H1 (cell line): ENCODE results near the gene ZNF595. TPM values are rescaled to one million over a fixed set of nuclear protein-coding genes. Genes with fewer than 3 reads are reported as not detected.

Experiments
- CTCF ChIA-PET: fragments of 300-600 bp; sonication (Branson Sonifier 250); formaldehyde crosslinking; loops from one replicate; lab custom pipeline; 2021; ENCODE audit not compliant: partially characterized antibody; lab: Charles Lee
- POLR2A ChIA-PET: fragments of 300-600 bp; sonication (Branson Sonifier 250); formaldehyde crosslinking; loops from one replicate; lab custom pipeline; 2021; ENCODE audit warnings: inconsistent platforms; ENCODE audit not compliant: partially characterized antibody; lab: Charles Lee
- DNase-seq, 2 experiments: peaks; one replicate each; pipeline versions ENCODE4 v3.0.0 to v3.0.0-alpha.2; 2010 to 2022; ENCODE audit warnings: low spot score in 2 of 2, low read depth in 1 of 2, mixed read lengths in 1 of 2
- FAIRE-seq: peaks from 2 replicates; lab custom pipeline; 2011; peaks lifted over from hg19 to GRCh38; lab: Jason Lieb, UNC
- H2AFZ ChIP-seq: 2 replicates; pipeline ENCODE4 v1.8.1; 2012; ENCODE audit warnings: low read length, inconsistent platforms
- H2AK5ac ChIP-seq: 2 replicates; pipeline ENCODE4 v1.6.1; 2013; ENCODE audit warnings: low read depth, low read length
- H2BK120ac ChIP-seq: replicated peaks from 2 replicates; pipeline ENCODE3; 2013; ENCODE audit warnings: low read depth, low read length, inconsistent platforms
- H2BK12ac ChIP-seq: 2 replicates; pipeline ENCODE4 v1.6.1; 2013; ENCODE audit warnings: low read depth, low read length
- H2BK15ac ChIP-seq: 2 replicates; pipeline ENCODE4 v1.6.1; 2013; ENCODE audit warnings: low read length
- H2BK20ac ChIP-seq: 2 replicates; pipeline ENCODE4 v1.6.1; 2013; ENCODE audit warnings: low read length
- H2BK5ac ChIP-seq: 2 replicates; pipeline ENCODE4 v1.6.1; 2013; ENCODE audit warnings: low read depth, low read length
- H3K14ac ChIP-seq: 2 replicates; pipeline ENCODE4 v1.6.1; 2013; ENCODE audit warnings: inconsistent platforms; ENCODE audit not compliant: insufficient read length
- H3K18ac ChIP-seq: 2 replicates; pipeline ENCODE4 v1.6.1; 2013; ENCODE audit warnings: low read length; ENCODE audit errors: extremely low read depth
- H3K23ac ChIP-seq: 2 replicates; pipeline ENCODE4 v1.6.1; 2013; ENCODE audit warnings: inconsistent platforms; ENCODE audit not compliant: insufficient read length
- H3K23me2 ChIP-seq: 2 replicates; pipeline ENCODE4 v1.6.1; 2013; ENCODE audit warnings: low read depth, low read length
- H3K27ac ChIP-seq: 2 replicates; pipeline ENCODE4 v1.6.1; 2011; ENCODE audit warnings: low read depth, low read length, inconsistent platforms
- H3K27me3 ChIP-seq, 4 experiments: replicated peaks in 1 of 4; 1 replicate in 1 of 4; 2 replicates in 3 of 4; pipeline versions ENCODE4 v1.6.1 to v1.8.1; 2011 to 2013; ENCODE audit warnings: low read length in 3 of 4, mild to moderate bottlenecking in 3 of 4, inconsistent platforms in 2 of 4, mixed read lengths in 2 of 4, moderate library complexity in 1 of 4; ENCODE audit not compliant: control insufficient read depth in 3 of 4, insufficient read depth in 3 of 4; ENCODE audit errors: extremely low read depth in 1 of 4
- H3K36me3 ChIP-seq, 4 experiments: 2 replicates each; pipeline versions ENCODE4 v1.6.1 to v1.8.1; 2011 to 2013; ENCODE audit warnings: mild to moderate bottlenecking in 4 of 4, low read length in 3 of 4, moderate library complexity in 2 of 4, control low read depth in 1 of 4, inconsistent platforms in 1 of 4; ENCODE audit not compliant: insufficient read depth in 4 of 4, control insufficient read depth in 2 of 4
- H3K4ac ChIP-seq: replicated peaks from 2 replicates; pipeline ENCODE3; 2013; ENCODE audit warnings: low read length, low read depth, mixed read lengths, inconsistent platforms; ENCODE audit not compliant: insufficient read length
- H3K4me1 ChIP-seq, 4 experiments: replicated peaks in 1 of 4; 1 replicate in 1 of 4; 2 replicates in 3 of 4; pipeline versions ENCODE4 v1.6.1 to v1.8.1; 2011 to 2013; ENCODE audit warnings: low read length in 3 of 4, inconsistent platforms in 2 of 4, mixed read lengths in 1 of 4; ENCODE audit not compliant: insufficient read depth in 4 of 4, control insufficient read depth in 3 of 4
- H3K4me2 ChIP-seq, 2 experiments: 2 replicates each; pipeline versions ENCODE4 v1.6.1 to v1.8.1; 2011 to 2013; ENCODE audit warnings: low read depth in 2 of 2, low read length in 2 of 2, control low read depth in 1 of 2, inconsistent platforms in 1 of 2, mild to moderate bottlenecking in 1 of 2; ENCODE audit not compliant: insufficient read depth in 1 of 2
- H3K4me3 ChIP-seq, 4 experiments: fragments of 200-600, 300-600 bp in 1 of 4; sonication (generic), shearing (Covaris generic), sonication (Bioruptor Twin) in 1 of 4; 2 replicates each; pipeline versions ENCODE4 v1.5.1 to v1.8.1; 2011 to 2016; ENCODE audit warnings: low read length in 4 of 4, low read depth in 3 of 4, control low read depth in 2 of 4, inconsistent platforms in 2 of 4, mild to moderate bottlenecking in 2 of 4, mixed read lengths in 1 of 4, moderate library complexity in 1 of 4; ENCODE audit not compliant: insufficient read depth in 2 of 4; ENCODE audit errors: extremely low read depth in 1 of 4
- H3K56ac ChIP-seq: replicated peaks from 2 replicates; pipeline ENCODE3; 2013; ENCODE audit warnings: low read depth, mild to moderate bottlenecking, mixed read lengths, low read length, inconsistent platforms; ENCODE audit not compliant: insufficient read length
- H3K79me1 ChIP-seq: 2 replicates; pipeline ENCODE4 v1.6.1; 2013; ENCODE audit warnings: low read depth, low read length, control low read depth
- H3K79me2 ChIP-seq, 2 experiments: 2 replicates each; pipeline versions ENCODE4 v1.6.1 to v1.8.1; 2012 to 2013; ENCODE audit warnings: low read length in 2 of 2, mild to moderate bottlenecking in 2 of 2, inconsistent platforms in 1 of 2; ENCODE audit not compliant: insufficient read depth in 2 of 2, control insufficient read depth in 1 of 2
- H3K9ac ChIP-seq, 4 experiments: replicated peaks in 1 of 4; 1 replicate in 1 of 4; 2 replicates in 3 of 4; pipeline versions ENCODE4 v1.6.1 to v1.8.1; 2011 to 2013; ENCODE audit warnings: low read depth in 3 of 4, low read length in 3 of 4, control low read depth in 2 of 4, mild to moderate bottlenecking in 2 of 4, moderate library complexity in 2 of 4, inconsistent platforms in 1 of 4; ENCODE audit errors: extremely low read depth in 1 of 4
- H3K9me3 ChIP-seq, 2 experiments: 2 replicates each; pipeline versions ENCODE4 v1.6.1 to v1.8.1; 2012 to 2013; ENCODE audit warnings: mild to moderate bottlenecking in 2 of 2, moderate library complexity in 2 of 2, control low read depth in 1 of 2, inconsistent platforms in 1 of 2, low read depth in 1 of 2, low read length in 1 of 2, mixed read lengths in 1 of 2; ENCODE audit not compliant: insufficient read depth in 2 of 2
- H4K20me1 ChIP-seq, 2 experiments: replicated peaks in 1 of 2; 2 replicates each; pipeline versions ENCODE3 to v1.8.1; 2011 to 2013; ENCODE audit warnings: inconsistent platforms in 2 of 2, low read length in 2 of 2, mild to moderate bottlenecking in 1 of 2; ENCODE audit not compliant: insufficient read depth in 2 of 2, control insufficient read depth in 1 of 2
- H4K5ac ChIP-seq: 2 replicates; pipeline ENCODE4 v1.6.1; 2013; ENCODE audit warnings: low read length, low read depth, mixed read lengths, inconsistent platforms; ENCODE audit not compliant: insufficient read length
- H4K8ac ChIP-seq: 2 replicates; pipeline ENCODE4 v1.8.0; 2013; ENCODE audit warnings: mild to moderate bottlenecking, moderate library complexity, low read length, inconsistent platforms; ENCODE audit not compliant: insufficient read depth; ENCODE audit errors: extremely low read depth
- H4K91ac ChIP-seq: replicated peaks from 2 replicates; pipeline ENCODE3; 2013; ENCODE audit warnings: low read length, mixed read lengths, inconsistent platforms; ENCODE audit not compliant: insufficient read length
- CEBPB ChIP-seq: IDR thresholded peaks from 2 replicates; pipeline ENCODE4 v1.6.1; 2012; ENCODE audit warnings: low read depth, low read length
- CREB1 ChIP-seq: IDR thresholded peaks from 2 replicates; pipeline ENCODE4 v1.6.1; 2012; ENCODE audit warnings: inconsistent platforms
- FOSL1 ChIP-seq: IDR thresholded peaks from 2 replicates; pipeline ENCODE4 v1.6.1; 2011; ENCODE audit warnings: mild to moderate bottlenecking, low read depth, low read length, moderate library complexity; ENCODE audit not compliant: insufficient read depth
- HDAC6 ChIP-seq: IDR thresholded peaks from one replicate; pipeline ENCODE4 v1.7.1; 2012; ENCODE audit warnings: low read depth, mild to moderate bottlenecking, inconsistent platforms, low read length, moderate library complexity
- JUN ChIP-seq: IDR thresholded peaks from 2 replicates; pipeline ENCODE4 v1.6.1; 2011; ENCODE audit warnings: low read depth, mild to moderate bottlenecking, improper control_type of control experiment, low read length
- POLR2AphosphoS5 ChIP-seq: IDR thresholded peaks from 2 replicates; pipeline ENCODE4 v1.6.1; 2011; ENCODE audit warnings: low read depth, low read length
- RNF2 ChIP-seq: fragments of 200-900, 300-1000 bp; sonication (generic); IDR thresholded peaks from 2 replicates; pipeline ENCODE4 v1.7.1; 2016; ENCODE audit warnings: borderline replicate concordance, low read depth, mild to moderate bottlenecking, antibody characterized with exemption, low read length; ENCODE audit not compliant: poor library complexity, severe bottlenecking; ENCODE audit errors: missing control alignments
- SIN3A ChIP-seq, 2 experiments: IDR thresholded peaks in 1 of 2; conservative IDR thresholded peaks in 1 of 2; 2 replicates each; pipeline ENCODE4 v1.6.1; 2011 to 2012; ENCODE audit warnings: low read length in 2 of 2, improper control_type of control experiment in 1 of 2, low read depth in 1 of 2, mild to moderate bottlenecking in 1 of 2
- SP2 ChIP-seq: IDR thresholded peaks from 2 replicates; pipeline ENCODE4 v1.6.1; 2012; ENCODE audit warnings: mild to moderate bottlenecking, low read length, inconsistent platforms
- SRF ChIP-seq: IDR thresholded peaks from 2 replicates; pipeline ENCODE4 v1.6.1; 2011; ENCODE audit warnings: mild to moderate bottlenecking, low read depth, low read length, moderate library complexity
- TCF12 ChIP-seq: IDR thresholded peaks from 2 replicates; pipeline ENCODE4 v1.6.1; 2011; ENCODE audit warnings: low read depth, mild to moderate bottlenecking, low read length
- TEAD4 ChIP-seq: IDR thresholded peaks from 2 replicates; pipeline ENCODE4 v1.6.1; 2012; ENCODE audit warnings: low read depth, low read length, inconsistent platforms, mixed read lengths
- USF2 ChIP-seq: IDR thresholded peaks from 2 replicates; pipeline ENCODE4 v1.6.1; 2011; ENCODE audit warnings: low read length, improper control_type of control experiment
- WGBS, 2 experiments: shearing (Covaris generic) in 1 of 2; methylation state at CpG; one replicate each; pipeline versions ENCODE4 v1.1.6 to v1.1.7; 2013 to 2015; ENCODE audit warnings: low lambda C conversion rate in 2 of 2, mixed read lengths in 2 of 2, inconsistent platforms in 1 of 2, low coverage in 1 of 2, missing lambda C conversion rate in 1 of 2; ENCODE audit not compliant: insufficient replicate concordance in 2 of 2, insufficient coverage in 1 of 2, insufficient read length in 1 of 2; ENCODE audit errors: extremely low coverage in 1 of 2, missing lambda C conversion rate in 1 of 2; 5-methylcytosine and 5-hydroxymethylcytosine counted together
- polyA plus RNA-seq, 7 experiments: library from polyadenylated mRNA; depleted of rRNA in 3 of 7; stranded (reverse) in 5 of 7; unstranded in 2 of 7; fragments of >200 nt in 5 of 7; fragments of 200-250 nt in 2 of 7; gene quantifications; 1 replicate in 5 of 7; 2 replicates in 1 of 7; 4 replicates in 1 of 7; pipeline versions ENCODE4 v1.2.1 to v1.2.3, GENCODE V29; 2011 to 2013; ENCODE audit warnings: missing spikeins in 2 of 7, mixed read lengths in 2 of 7
- total RNA-seq: library from RNA; stranded (reverse); fragmentation: NEBNext Ultra II Directional; extraction: Animal tissue kit (Norgen Biotek cat#: 25700); gene quantifications from 2 replicates; pipeline ENCODE4 v1.2.1, GENCODE V29; 2021

The ZNF595 gene
- total and polyA plus RNA-seq, 2 of the 8 experiments (the other 6 are each of a cell fraction or from before 2014, with no cell fraction given), result 3.3 to 22.5 TPM

- H2BK15ac ChIP-seq, result no peak overlapping the region
- H3K14ac ChIP-seq, result no peak overlapping the region
- no peak overlapping the region for H3K9ac ChIP-seq
- no peak overlapping the region for H3K4me2 ChIP-seq
- no peak overlapping the region for H3K4ac ChIP-seq
- no peak overlapping the region for H2BK120ac ChIP-seq
- 95% methylated on average over 5 of the region's 5 CpGs; no CpG with 5 or more reads in 1 of the 2 experiments for WGBS, 2 experiments
- H2AK5ac ChIP-seq, result no peak overlapping the region
- no peak overlapping the region for H3K27ac ChIP-seq
- no peaks in the 10 kb centered on the region; a peak in 1 of 4 replicates for H3K9me3 ChIP-seq
- no peak overlapping the region for H2AFZ ChIP-seq
- peaks cover 0 to 1% of the 10 kb centered on the region in 2 experiments for H4K20me1 ChIP-seq
- CTCF ChIA-PET, result interaction anchor here (1.0 kb wide), 1 partner anchor 19 kb away, joined by 3 read pairs; no protein-coding TSS in a partner anchor
- peaks cover 2 to 11% of the 10 kb centered on the region in 2 experiments; a peak in 3 of 4 replicates for H3K79me2 ChIP-seq
- no peaks in the 10 kb centered on the region for H3K27me3 ChIP-seq
- H3K4me3 ChIP-seq, result no peak overlapping the region
- no peak overlapping the region for H2BK12ac ChIP-seq
- H3K56ac ChIP-seq, result no peak overlapping the region
- peaks cover under 1% of the 10 kb centered on the region; the same call in 1 of the 2 replicates for H3K23me2 ChIP-seq
- H2BK20ac ChIP-seq, result no peak overlapping the region
- H4K8ac ChIP-seq, result no peak overlapping the region
- POLR2A ChIA-PET, result interaction anchor here (0.7 to 0.8 kb wide), 2 partner anchors 12 to 26 kb away, joined by 3 read pairs; no protein-coding TSS in a partner anchor
- H2BK5ac ChIP-seq, result no peak overlapping the region
- H3K18ac ChIP-seq, result no peak overlapping the region
- no peaks in the 10 kb centered on the region; a peak in 1 of 7 replicates for H3K4me1 ChIP-seq
- FAIRE-seq, result no peak
- no peak overlapping the region for H4K91ac ChIP-seq
- H3K23ac ChIP-seq, result no peak overlapping the region
- no peaks in the 10 kb centered on the region for H3K79me1 ChIP-seq
- peak in 1 of 2 experiments; percentile 10 for DNase-seq
- no peaks in the 10 kb centered on the region for H3K36me3 ChIP-seq
- no peak overlapping the region for H4K5ac ChIP-seq
- TF ChIP-seq USF2 (no peak), SIN3A (conservative IDR thresholded peaks at IDR 0.05 in 1 of 2, IDR thresholded peaks at IDR 0.05 in 1 of 2; ENCODE audit: low read depth in 1 of 2, low read length in 2 of 2) (no peak), HDAC6 (no peak), POLR2AphosphoS5 (no peak), TEAD4 (no peak), JUN (no peak), SP2 (no peak), SRF (no peak), CREB1 (no peak), FOSL1 (no peak), CEBPB (no peak), TCF12 (no peak), RNF2 (no peak)
These were observed 67.5 kb downstream of the ZNF595 start for GRCh38 chr4:120616-121015.
